GM19468 (cell line): ENCODE results near the gene RASL12.
"Not testable (repeated sequence)": the region's sequence is repeated elsewhere in the genome, so short reads cannot be mapped to it uniquely, and the experiment has no call there.

Source experiments
- ATAC-seq: cut with Tn5 transposase; IDR thresholded peaks from one replicate; pipeline ENCODE4 v1.9.1; 2021; ENCODE audit warnings: mild to moderate bottlenecking, moderate library complexity, moderate number of reproducible peaks; ENCODE audit not compliant: unreplicated experiment; ENCODE audit errors: extremely low read depth

RASL12 gene

GRCh38 chr15:65058394-65059368 lies 9.1 kb downstream of the RASL12 start:
- ATAC-seq: no peak

- no peak for ATAC-seq
Measured at GRCh38 chr15:65057549-65057940, 10.2 kb downstream of the RASL12 start.

GRCh38 chr15:65056868-65057548 lies 10.8 kb downstream of the RASL12 start:
- ATAC-seq: no peak

GRCh38 chr15:65056106-65056505 lies 11.7 kb downstream of the RASL12 start:
- ATAC-seq: no peak

- no peak for ATAC-seq
Measured at GRCh38 chr15:65055201-65055870, 12.5 kb downstream of the RASL12 start.

GRCh38 chr15:65054333-65055200 lies 13.2 kb downstream of the RASL12 start:
- no peak for ATAC-seq

- no peak for ATAC-seq
Measured at GRCh38 chr15:65052956-65053355, 14.8 kb downstream of the RASL12 start.

- ATAC-seq: no peak
Measured at GRCh38 chr15:65051266-65051665, 16.5 kb downstream of the RASL12 start.

- no peak for ATAC-seq
Measured at GRCh38 chr15:65050270-65050669, 17.5 kb downstream of the RASL12 start.

- peak; percentile 71 for ATAC-seq
Measured at GRCh38 chr15:65049418-65049840, 18.4 kb downstream of the RASL12 start.

- no peak for ATAC-seq
Measured at GRCh38 chr15:65048241-65048640, 19.6 kb downstream of the RASL12 start.

- no peak for ATAC-seq
Measured at GRCh38 chr15:65044724-65045481, 22.9 kb downstream of the RASL12 start, which contains the start of gene SLC51B. Gene SLC51B (plus strand): TSS chr15:65045387. CDS start chr15:65050005, 4,618 bp downstream.

GRCh38 chr15:65044218-65044617 lies 23.6 kb downstream of the RASL12 start:
- not testable (repeated sequence) for ATAC-seq

GRCh38 chr15:65042776-65043327 lies 24.9 kb downstream of the RASL12 start:
- ATAC-seq: no peak

GRCh38 chr15:65041787-65042186 lies 26.0 kb downstream of the RASL12 start:
- ATAC-seq: no peak

GRCh38 chr15:65040461-65040860 lies 27.3 kb downstream of the RASL12 start:
- ATAC-seq: no peak

GRCh38 chr15:65038836-65039235 lies 29.0 kb downstream of the RASL12 start:
- ATAC-seq: no peak

- ATAC-seq: no peak
Measured at GRCh38 chr15:65038428-65038827, 29.4 kb downstream of the RASL12 start.

- ATAC-seq: no peak
Measured at GRCh38 chr15:65037309-65037708, 30.5 kb downstream of the RASL12 start.
